NK-92 (cell line): ENCODE measurements around the gene MFSD12.

Source experiments
- DNase-seq: peaks from one replicate; lab custom pipeline; 2025; ENCODE audit not compliant: unreplicated experiment; lab: John Stamatoyannopoulos, UW

MFSD12 gene

GRCh38 chr19:3524078-3524842, 33.1 kb downstream of the MFSD12 start:
- no peak for DNase-seq

GRCh38 chr19:3523361-3524077, 33.9 kb downstream of the MFSD12 start:
- DNase-seq = no peak

- no peak for DNase-seq
Measured at GRCh38 chr19:3522421-3523360, 34.7 kb downstream of the MFSD12 start.

GRCh38 chr19:3521104-3521445, 36.3 kb downstream of the MFSD12 start:
- DNase-seq = no peak

GRCh38 chr19:3520166-3521103, 37.0 kb downstream of the MFSD12 start:
- no peak for DNase-seq

- no peak for DNase-seq
Measured at GRCh38 chr19:3519126-3519525, 38.3 kb downstream of the MFSD12 start.

- DNase-seq = no peak
Measured at GRCh38 chr19:3518659-3519058, 38.7 kb downstream of the MFSD12 start.

- DNase-seq = no peak
Measured at GRCh38 chr19:3518255-3518654, 39.1 kb downstream of the MFSD12 start.

- no peak for DNase-seq
Measured at GRCh38 chr19:3517638-3518037, 39.7 kb downstream of the MFSD12 start.

- DNase-seq = no peak
Measured at GRCh38 chr19:3516675-3517207, 40.6 kb downstream of the MFSD12 start.

- DNase-seq = no peak
Measured at GRCh38 chr19:3515891-3516422, 41.4 kb downstream of the MFSD12 start.

GRCh38 chr19:3514930-3515329, 42.5 kb downstream of the MFSD12 start:
- DNase-seq = no peak

- DNase-seq = no peak
Measured at GRCh38 chr19:3513229-3514140, 43.9 kb downstream of the MFSD12 start.

GRCh38 chr19:3512562-3513228, 44.7 kb downstream of the MFSD12 start:
- DNase-seq = no peak

GRCh38 chr19:3511506-3512251, 45.7 kb downstream of the MFSD12 start:
- no peak for DNase-seq

GRCh38 chr19:3510727-3511126, 46.7 kb downstream of the MFSD12 start:
- DNase-seq = no peak

GRCh38 chr19:3509566-3509989, 47.8 kb downstream of the MFSD12 start:
- DNase-seq = no peak
